ENCODE measurements around the gene GDPGP1. TPM values are rescaled to one million over a fixed set of nuclear protein-coding genes. Genes with fewer than 3 reads are reported as not detected.
A peak's percentile ranks its signal among the peaks of the same experiment; 100 is the strongest.

The GDPGP1 gene
- total RNA-seq, 3 donors from 2014 or later (not counting 1 experiment from before 2014, with no cell fraction given), result 7.8 to 11.1 (median 9.5) TPM

- no peak for DNase-seq
- Histone ChIP-seq H3K4me3 (ENCODE audit: low read length) (no peak overlapping the region), H3K27me3 (ENCODE audit: control insufficient read depth, insufficient read depth, low read length) (no peaks in the 10 kb centered on the region), H3K36me3 (ENCODE audit: control insufficient read depth, insufficient read depth, low read length) (peaks cover 48% of the 10 kb centered on the region), H3K27ac (ENCODE audit: low read length) (no peak overlapping the region), H3K9me3 (ENCODE audit: control insufficient read depth, insufficient read depth, low read length) (no peaks in the 10 kb centered on the region), H3K4me1 (ENCODE audit: control insufficient read depth, insufficient read depth, low read length) (peaks cover 5% of the 10 kb centered on the region)
- ATAC-seq, result no peak
- no peak for TF ChIP-seq CTCF (IDR thresholded peaks at IDR 0.05)
- Mint-ChIP-seq H3K4me1 (no peaks in the 10 kb centered on the region), H3K4me3 (no peak overlapping the region), H3K27me3 (ENCODE audit: low read depth in 2 of 2) (no peaks in the 10 kb centered on the region), H3K9me3 (no peaks in the 10 kb centered on the region), H3K27ac (no peak overlapping the region), H3K36me3 (no peaks in the 10 kb centered on the region)
- intact Hi-C loops (cut with micrococcal nuclease), result no loop called here
- WGBS (ENCODE audit: insufficient coverage), result 94% methylated on average over 22 of the region's 22 CpGs
Measured at GRCh38 chr15:90223441-90224165, 10.4 kb upstream of the GDPGP1 start.

- peaks cover 62% of the 10 kb centered on the region for H3K36me3 ChIP-seq (ENCODE audit: control insufficient read depth, insufficient read depth, low read length)
Measured at GRCh38 chr15:90225047-90225446, 9.0 kb upstream of the GDPGP1 start.

GRCh38 chr15:90225504-90226234 lies 8.3 kb upstream of the GDPGP1 start:
- no peaks in the 10 kb centered on the region for H3K36me3 Mint-ChIP-seq
- H3K9me3 Mint-ChIP-seq, result no peaks in the 10 kb centered on the region
- H3K27me3 ChIP-seq (ENCODE audit: control insufficient read depth, insufficient read depth, low read length), result no peaks in the 10 kb centered on the region
- peaks cover 11% of the 10 kb centered on the region for H3K4me1 ChIP-seq (ENCODE audit: control insufficient read depth, insufficient read depth, low read length)
- DNase-seq (no peak), ATAC-seq (no peak)
- H3K27ac Mint-ChIP-seq, result no peak overlapping the region
- H3K4me3 ChIP-seq (ENCODE audit: low read length), result no peak overlapping the region
- no peaks in the 10 kb centered on the region for H3K9me3 ChIP-seq (ENCODE audit: control insufficient read depth, insufficient read depth, low read length)
- no peaks in the 10 kb centered on the region for H3K27me3 Mint-ChIP-seq (ENCODE audit: low read depth in 2 of 2)
- 95% methylated on average over 18 of the region's 18 CpGs for WGBS (ENCODE audit: insufficient coverage)
- TF ChIP-seq CTCF (IDR thresholded peaks at IDR 0.05), result no peak
- H3K4me1 Mint-ChIP-seq, result peaks cover 9 to 18% of the 10 kb centered on the region in 2 donors
- intact Hi-C loops (cut with micrococcal nuclease), result no loop called here
- no peak overlapping the region for H3K27ac ChIP-seq (ENCODE audit: low read length)
- peaks cover 68% of the 10 kb centered on the region for H3K36me3 ChIP-seq (ENCODE audit: control insufficient read depth, insufficient read depth, low read length)
- peak overlapping the region; percentile 13 for H3K4me3 Mint-ChIP-seq

More at GRCh38 chr15:90225047-90225446, 9.0 kb upstream of the GDPGP1 start:
- no peak for DNase-seq
- no peaks in the 10 kb centered on the region for H3K36me3 Mint-ChIP-seq
- TF ChIP-seq CTCF (IDR thresholded peaks at IDR 0.05), result no peak
- 96% methylated on average over 17 of the region's 17 CpGs for WGBS (ENCODE audit: insufficient coverage)
- Histone ChIP-seq H3K4me3 (ENCODE audit: low read length) (no peak overlapping the region), H3K27me3 (ENCODE audit: control insufficient read depth, insufficient read depth, low read length) (no peaks in the 10 kb centered on the region), H3K9me3 (ENCODE audit: control insufficient read depth, insufficient read depth, low read length) (no peaks in the 10 kb centered on the region), H3K27ac (ENCODE audit: low read length) (no peak overlapping the region), H3K4me1 (ENCODE audit: control insufficient read depth, insufficient read depth, low read length) (peaks cover 5% of the 10 kb centered on the region)
- no peak overlapping the region for H3K4me3 Mint-ChIP-seq
- H3K4me1 Mint-ChIP-seq, result peaks cover 3 to 12% of the 10 kb centered on the region in 2 donors
- no peak for ATAC-seq
- H3K27ac Mint-ChIP-seq, result no peak overlapping the region
- H3K27me3 Mint-ChIP-seq (ENCODE audit: low read depth in 2 of 2), result no peaks in the 10 kb centered on the region
- no peaks in the 10 kb centered on the region for H3K9me3 Mint-ChIP-seq
- intact Hi-C loops (cut with micrococcal nuclease), result no loop called here

Data from natural killer cell (primary cell).